ENCODE results near the gene ZDHHC22.

ZDHHC22 gene

GRCh38 chr14:77082356-77082755 lies 59.2 kb downstream of the ZDHHC22 start:
- H3K4me2 ChIP-seq (ENCODE audit: low read depth, low read length, poor library complexity, severe bottlenecking) = no peak overlapping the region
- H3K9ac ChIP-seq (ENCODE audit: low read length) = no peak overlapping the region
- no peaks in the 10 kb centered on the region for H4K20me1 ChIP-seq (ENCODE audit: low read depth, low read length)
- no peak overlapping the region for H3K27ac ChIP-seq (ENCODE audit: low read depth, low read length)
- H3F3A ChIP-seq (ENCODE audit: insufficient read depth) = no peaks in the 10 kb centered on the region
- TF ChIP-seq EZH2phosphoT487 (conservative IDR thresholded peaks at IDR 0.05; ENCODE audit: low read length) (no peak), CTCF (IDR thresholded peaks at IDR 0.05; ENCODE audit: insufficient read depth, low read length, poor library complexity, severe bottlenecking) (no peak)
- H3K4me3 ChIP-seq (ENCODE audit: insufficient read depth, low read length, poor library complexity, severe bottlenecking) = no peak overlapping the region
- H3K27me3 ChIP-seq (ENCODE audit: low read length) = no peaks in the 10 kb centered on the region
- H3K9me2 ChIP-seq (replicated peaks; ENCODE audit: insufficient read depth, low read length) = no peaks in the 10 kb centered on the region
- H3K9me3 ChIP-seq (ENCODE audit: insufficient read depth, low read length) = no peaks in the 10 kb centered on the region
- no peaks in the 10 kb centered on the region for H3K36me3 ChIP-seq (ENCODE audit: low read length)
- H3K79me2 ChIP-seq (ENCODE audit: insufficient read depth, low read length) = no peaks in the 10 kb centered on the region
- H2AFZ ChIP-seq (ENCODE audit: low read depth, low read length, severe bottlenecking) = no peak overlapping the region
